ENCODE measurements around the gene CYYR1. TPM values are rescaled to one million over a fixed set of nuclear protein-coding genes. Genes with fewer than 3 reads are reported as not detected.

The CYYR1 gene
- total RNA-seq, 6 donors from 2014 or later: 5.2 to 44.6 (median 11.9) TPM

DNA sequence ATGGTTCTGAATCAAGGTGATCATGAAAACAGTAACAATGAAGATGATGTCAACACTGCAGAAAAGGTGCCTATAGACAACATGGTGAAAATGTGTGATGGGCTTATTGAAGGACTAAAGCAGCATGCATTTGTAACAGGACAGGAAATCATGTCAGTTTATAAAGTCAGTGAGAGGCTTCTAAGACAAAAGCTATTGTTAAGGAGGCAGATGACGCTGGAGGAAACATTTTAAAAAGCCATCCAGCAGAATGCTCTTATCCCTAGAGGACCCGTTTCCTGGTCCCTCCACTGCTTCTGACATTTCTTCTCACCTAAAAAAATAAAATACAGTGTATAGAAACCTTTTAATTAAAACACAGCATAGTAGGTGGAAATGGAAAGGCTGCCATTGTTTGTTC lies 40.9 kb downstream of the CYYR1 start:
- 34 to 36% methylated on average over 2 of the region's 2 CpGs for WGBS, 2 donors

DNA sequence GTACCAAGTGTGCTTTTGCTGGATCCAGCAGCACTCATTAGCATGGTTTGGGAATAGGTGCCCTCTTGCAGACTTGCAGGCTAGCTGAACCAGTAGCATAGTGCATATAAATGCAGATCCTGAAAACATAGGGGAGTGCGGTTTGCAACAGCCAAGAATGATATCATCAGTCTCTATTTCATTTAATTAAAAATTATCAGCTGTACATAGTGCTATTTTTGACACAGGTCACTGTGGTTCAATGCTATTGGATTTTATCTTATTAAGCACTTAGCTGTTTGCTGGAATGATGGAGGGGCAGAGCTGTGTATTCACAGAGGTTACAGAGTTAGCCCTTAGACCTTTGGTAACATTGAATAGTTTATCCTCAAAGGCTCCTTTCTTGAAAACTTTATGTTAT lies 43.6 kb downstream of the CYYR1 start:
- Histone ChIP-seq H3K4me1 (no peaks in the 10 kb centered on the region), H3K36me3 (no peaks in the 10 kb centered on the region), H3K27me3 (no peaks in the 10 kb centered on the region), H3K4me3 (no peak overlapping the region), H3K27ac (no peak overlapping the region), H3K9me3 (no peaks in the 10 kb centered on the region)
- ATAC-seq (ENCODE audit: low FRiP score in 2 of 2) (no peak), DNase-seq (no peak)
- TF ChIP-seq, protein P1, sequence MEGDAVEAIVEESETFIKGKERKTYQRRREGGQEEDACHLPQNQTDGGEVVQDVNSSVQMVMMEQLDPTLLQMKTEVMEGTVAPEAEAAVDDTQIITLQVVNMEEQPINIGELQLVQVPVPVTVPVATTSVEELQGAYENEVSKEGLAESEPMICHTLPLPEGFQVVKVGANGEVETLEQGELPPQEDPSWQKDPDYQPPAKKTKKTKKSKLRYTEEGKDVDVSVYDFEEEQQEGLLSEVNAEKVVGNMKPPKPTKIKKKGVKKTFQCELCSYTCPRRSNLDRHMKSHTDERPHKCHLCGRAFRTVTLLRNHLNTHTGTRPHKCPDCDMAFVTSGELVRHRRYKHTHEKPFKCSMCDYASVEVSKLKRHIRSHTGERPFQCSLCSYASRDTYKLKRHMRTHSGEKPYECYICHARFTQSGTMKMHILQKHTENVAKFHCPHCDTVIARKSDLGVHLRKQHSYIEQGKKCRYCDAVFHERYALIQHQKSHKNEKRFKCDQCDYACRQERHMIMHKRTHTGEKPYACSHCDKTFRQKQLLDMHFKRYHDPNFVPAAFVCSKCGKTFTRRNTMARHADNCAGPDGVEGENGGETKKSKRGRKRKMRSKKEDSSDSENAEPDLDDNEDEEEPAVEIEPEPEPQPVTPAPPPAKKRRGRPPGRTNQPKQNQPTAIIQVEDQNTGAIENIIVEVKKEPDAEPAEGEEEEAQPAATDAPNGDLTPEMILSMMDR (IDR thresholded peaks at IDR 0.05): no peak
- TF ChIP-seq POLR2AphosphoS5 (IDR thresholded peaks at IDR 0.05): no peak
- no peak for TF ChIP-seq POLR2A (IDR thresholded peaks at IDR 0.05)
- no peak for TF ChIP-seq EP300 (IDR thresholded peaks at IDR 0.05)
- 90 to 100% methylated on average over 1 of the region's 1 CpG for WGBS, 2 donors

More for the DNA sequence above, 40.9 kb downstream of the CYYR1 start:
- no peak overlapping the region for H3K4me3 ChIP-seq
- H3K27ac ChIP-seq: no peak overlapping the region
- H3K36me3 ChIP-seq: no peaks in the 10 kb centered on the region
- ATAC-seq (ENCODE audit: low FRiP score in 2 of 2) (no peak), DNase-seq (no peak)
- no peaks in the 10 kb centered on the region for H3K27me3 ChIP-seq
- TF ChIP-seq, protein P1 (IDR thresholded peaks at IDR 0.05): no peak
- no peak for TF ChIP-seq EP300 (IDR thresholded peaks at IDR 0.05)
- TF ChIP-seq POLR2A (IDR thresholded peaks at IDR 0.05): no peak
- TF ChIP-seq POLR2AphosphoS5 (IDR thresholded peaks at IDR 0.05): no peak
- H3K4me1 ChIP-seq: no peaks in the 10 kb centered on the region
- no peaks in the 10 kb centered on the region for H3K9me3 ChIP-seq

DNA sequence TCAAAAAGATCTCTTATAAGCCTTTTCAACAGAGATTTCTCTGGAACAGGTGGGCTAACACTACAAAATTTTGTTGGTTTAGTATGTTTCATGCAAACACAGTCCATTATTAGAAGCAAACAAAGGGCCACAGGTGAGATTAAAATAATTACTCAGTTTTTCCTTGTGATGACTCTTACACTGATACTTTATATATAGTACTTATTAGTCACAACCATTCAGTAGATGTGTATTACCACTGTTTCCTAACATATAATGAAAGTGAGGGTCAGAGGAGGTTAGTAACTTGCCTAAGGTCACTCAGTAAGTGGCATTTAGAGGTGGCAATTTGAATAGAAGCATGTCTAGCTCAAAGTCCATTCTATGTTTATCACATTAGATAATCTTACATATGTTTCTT lies 44.2 kb downstream of the CYYR1 start:
- no peaks in the 10 kb centered on the region for H3K9me3 ChIP-seq
- ATAC-seq (ENCODE audit: low FRiP score in 2 of 2) (no peak), DNase-seq (no peak)
- no peak overlapping the region for H3K4me3 ChIP-seq
- H3K4me1 ChIP-seq: no peaks in the 10 kb centered on the region
- TF ChIP-seq POLR2A (IDR thresholded peaks at IDR 0.05) (no peak), EP300 (IDR thresholded peaks at IDR 0.05) (no peak), POLR2AphosphoS5 (IDR thresholded peaks at IDR 0.05) (no peak)
- TF ChIP-seq, protein P1 (IDR thresholded peaks at IDR 0.05): no peak
- H3K36me3 ChIP-seq: no peaks in the 10 kb centered on the region
- H3K27ac ChIP-seq: no peak overlapping the region
- no peaks in the 10 kb centered on the region for H3K27me3 ChIP-seq

DNA sequence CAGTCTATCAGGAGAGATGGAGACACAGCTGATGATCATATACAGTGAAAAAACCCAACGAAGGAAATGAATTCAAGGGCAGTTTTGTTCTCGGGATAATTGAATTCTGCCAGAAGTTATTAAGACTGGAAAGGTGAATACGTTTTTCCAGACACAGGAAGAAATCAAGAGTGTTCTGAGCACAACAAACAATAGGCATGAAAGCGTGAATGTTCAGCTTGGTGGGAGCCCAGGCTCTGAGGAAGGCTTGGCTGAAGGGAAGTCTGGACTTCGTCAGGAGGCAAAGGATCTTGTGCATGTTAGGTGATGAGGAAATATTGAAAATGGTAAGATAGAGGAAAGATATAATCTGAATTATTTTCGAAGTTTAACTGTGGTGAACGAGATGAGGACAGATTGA lies 50.4 kb downstream of the CYYR1 start:
- Histone ChIP-seq H3K4me3 (no peak overlapping the region), H3K4me1 (no peaks in the 10 kb centered on the region), H3K27ac (no peak overlapping the region), H3K36me3 (no peaks in the 10 kb centered on the region), H3K27me3 (no peaks in the 10 kb centered on the region), H3K9me3 (no peaks in the 10 kb centered on the region)
- DNase-seq: no peak
- 71 to 79% methylated on average over 7 of the region's 7 CpGs for WGBS, 2 donors
- TF ChIP-seq, protein P1 (IDR thresholded peaks at IDR 0.05): no peak
- TF ChIP-seq POLR2A (IDR thresholded peaks at IDR 0.05): no peak
- TF ChIP-seq EP300 (IDR thresholded peaks at IDR 0.05): no peak
- no peak for TF ChIP-seq POLR2AphosphoS5 (IDR thresholded peaks at IDR 0.05)
- no peak for ATAC-seq (ENCODE audit: low FRiP score in 2 of 2)

DNA sequence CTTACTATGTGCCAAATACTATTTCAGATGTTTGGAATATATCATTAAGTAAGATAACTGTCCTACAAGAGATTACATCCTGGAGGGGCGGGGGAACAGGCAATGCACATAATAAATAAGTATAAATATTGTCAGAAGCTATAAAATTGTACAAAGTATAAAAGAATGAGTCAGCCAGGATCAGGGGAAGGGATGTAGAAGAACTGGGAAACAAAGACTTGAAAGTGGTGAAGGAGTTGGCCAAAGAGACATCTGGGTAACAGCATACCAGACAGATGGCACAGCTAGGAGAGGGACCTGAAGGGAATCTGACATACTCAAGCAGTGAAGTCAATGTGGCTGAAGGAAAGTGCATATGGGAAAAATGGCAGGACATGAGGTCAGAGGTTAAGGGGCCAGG lies 53.9 kb downstream of the CYYR1 start:
- Histone ChIP-seq H3K9me3 (no peaks in the 10 kb centered on the region), H3K27me3 (no peaks in the 10 kb centered on the region), H3K4me1 (no peaks in the 10 kb centered on the region), H3K36me3 (no peaks in the 10 kb centered on the region), H3K27ac (no peak overlapping the region), H3K4me3 (no peak overlapping the region)
- WGBS, 2 donors: 85 to 88% methylated on average over 1 of the region's 1 CpG
- DNase-seq: no peak
- no peak for ATAC-seq (ENCODE audit: low FRiP score in 2 of 2)
- TF ChIP-seq EP300 (IDR thresholded peaks at IDR 0.05): no peak
- TF ChIP-seq POLR2A (IDR thresholded peaks at IDR 0.05): no peak
- no peak for TF ChIP-seq POLR2AphosphoS5 (IDR thresholded peaks at IDR 0.05)
- TF ChIP-seq, protein P1 (IDR thresholded peaks at IDR 0.05): no peak

Data from upper lobe of left lung (tissue), 6 donors.